ENCODE data around the gene TMPRSS9.
"Not testable (repeated sequence)": the region's sequence is repeated elsewhere in the genome, so short reads cannot be mapped to it uniquely, and the experiment has no call there.

TMPRSS9 gene

DNA sequence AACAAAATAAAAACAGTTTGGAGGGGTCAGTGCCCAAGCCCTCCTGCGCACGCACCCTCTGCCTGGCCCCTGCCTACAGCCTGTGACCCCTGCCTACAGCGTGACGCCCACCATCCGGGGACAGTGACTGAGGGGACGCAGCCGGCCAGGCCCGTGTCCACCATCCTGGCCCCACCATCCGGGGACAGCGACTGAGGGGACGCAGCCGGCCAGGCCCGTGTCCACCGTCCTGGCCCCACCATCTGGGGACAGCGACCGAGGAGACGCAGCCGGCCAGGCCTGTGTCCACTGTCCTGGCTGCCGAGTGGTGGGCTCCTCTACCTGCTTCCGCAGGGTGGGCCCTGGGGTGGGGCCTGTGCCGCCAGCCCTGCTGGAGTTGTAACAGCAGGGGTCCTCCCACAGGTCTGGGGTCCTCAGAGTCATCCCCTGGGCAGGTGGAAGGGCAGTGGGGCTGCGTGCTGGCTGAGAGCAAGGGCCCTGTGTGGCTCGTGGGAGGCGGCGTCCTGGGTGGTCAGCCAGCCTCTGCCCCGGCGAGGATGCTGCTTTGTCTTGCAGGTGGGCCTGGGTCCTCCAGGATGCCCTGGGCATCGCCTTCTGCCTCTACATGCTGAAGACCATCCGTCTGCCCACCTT lies 17.3 kb upstream of the TMPRSS9 start:
- DNase-seq = no peak

- no peak for DNase-seq
These were observed 16.6 kb upstream of the TMPRSS9 start for GRCh38 chr19:2343289-2343982.

GRCh38 chr19:2344381-2344870 lies 15.6 kb upstream of the TMPRSS9 start:
- no peak for DNase-seq

DNA sequence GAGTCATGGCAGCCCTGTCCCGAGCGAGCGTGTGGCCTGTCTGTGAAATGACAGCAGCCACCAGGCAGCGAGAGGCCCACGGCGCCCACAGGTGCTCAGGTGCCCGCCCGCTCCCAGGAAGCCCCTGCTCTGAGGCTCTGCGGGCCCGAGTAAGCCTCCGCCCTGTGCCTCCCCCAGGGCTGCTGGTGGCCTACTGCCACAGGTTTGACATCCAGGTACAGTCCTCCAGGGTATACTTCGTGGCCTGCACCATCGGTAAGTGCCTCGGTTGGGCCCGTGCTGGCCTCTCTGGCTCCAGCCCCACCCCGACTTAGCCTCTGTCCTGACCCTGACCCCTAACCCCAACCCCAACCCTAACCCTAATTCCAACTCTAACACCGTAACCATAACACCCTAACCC lies 15.0 kb upstream of the TMPRSS9 start:
- no peak for DNase-seq

DNA sequence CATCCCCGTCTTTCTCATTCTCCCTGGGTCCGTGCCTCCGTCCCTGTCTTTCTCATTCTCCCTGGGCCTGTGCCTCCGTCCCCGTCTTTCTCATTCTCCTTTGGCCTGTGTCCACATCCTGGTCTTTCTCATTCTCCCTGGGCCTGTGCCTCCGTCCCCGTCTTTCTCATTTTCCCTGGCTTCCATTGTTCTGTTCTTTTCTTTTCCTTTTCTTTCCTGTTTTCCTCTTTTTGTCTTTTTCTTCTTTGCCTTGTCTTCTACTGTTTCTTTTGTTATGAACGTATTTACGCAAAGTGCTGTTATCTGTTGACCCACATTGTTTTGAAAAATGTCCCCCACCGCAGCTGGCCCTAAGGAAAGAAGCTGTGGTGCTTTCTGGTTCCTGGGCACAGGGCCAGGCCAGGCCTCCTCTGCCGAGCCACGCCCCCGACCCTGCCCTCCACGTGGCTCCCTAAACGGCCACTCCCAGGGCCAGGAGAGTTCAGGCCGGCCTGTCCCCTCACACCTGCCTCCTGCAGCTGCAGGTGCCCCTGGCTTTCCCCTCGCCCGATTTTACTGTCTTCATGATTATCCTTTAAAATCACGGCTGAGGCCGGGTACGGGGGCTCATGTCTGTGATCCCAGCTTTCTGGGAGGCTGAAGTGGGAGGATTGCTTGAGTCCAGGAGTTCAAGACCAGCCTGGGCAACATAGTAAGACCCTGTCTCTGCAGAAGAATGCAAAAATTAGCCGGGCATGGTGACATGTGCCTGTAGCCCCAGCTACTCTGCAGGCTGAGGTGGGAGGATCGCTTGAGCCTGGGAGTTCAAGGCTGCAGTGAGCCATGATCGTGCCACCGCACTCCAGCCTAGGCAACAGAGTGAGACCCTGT lies 14.0 kb upstream of the TMPRSS9 start:
- peak; percentile 23 for DNase-seq

GRCh38 chr19:2349818-2350217 lies 10.2 kb upstream of the TMPRSS9 start:
- DNase-seq = not testable (repeated sequence)

- no peak for DNase-seq
These were observed 9.4 kb upstream of the TMPRSS9 start for GRCh38 chr19:2350656-2351055.

- no peak for DNase-seq
These were observed 8.5 kb upstream of the TMPRSS9 start for GRCh38 chr19:2351591-2351990.

DNA sequence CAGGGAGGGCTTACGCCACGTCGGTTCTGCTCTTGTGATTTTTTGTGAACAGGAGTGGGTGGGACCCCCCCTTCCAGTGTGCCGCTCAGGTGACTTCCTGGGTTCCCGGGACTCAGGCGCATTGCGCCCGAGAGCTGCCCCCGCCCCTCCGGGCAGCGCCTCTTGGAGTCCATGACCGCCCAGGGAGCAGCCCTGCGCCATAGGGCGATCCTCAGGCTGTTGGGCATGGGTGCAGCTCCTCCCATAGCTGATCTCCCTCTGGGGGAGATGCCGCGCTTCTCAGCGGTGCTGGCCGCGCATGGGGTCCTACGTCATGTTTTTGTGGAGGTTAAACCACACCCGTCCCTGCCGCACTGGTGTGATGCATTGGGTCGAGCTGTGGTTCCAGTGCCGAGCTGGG lies 7.9 kb upstream of the TMPRSS9 start:
- no peak for DNase-seq

DNA sequence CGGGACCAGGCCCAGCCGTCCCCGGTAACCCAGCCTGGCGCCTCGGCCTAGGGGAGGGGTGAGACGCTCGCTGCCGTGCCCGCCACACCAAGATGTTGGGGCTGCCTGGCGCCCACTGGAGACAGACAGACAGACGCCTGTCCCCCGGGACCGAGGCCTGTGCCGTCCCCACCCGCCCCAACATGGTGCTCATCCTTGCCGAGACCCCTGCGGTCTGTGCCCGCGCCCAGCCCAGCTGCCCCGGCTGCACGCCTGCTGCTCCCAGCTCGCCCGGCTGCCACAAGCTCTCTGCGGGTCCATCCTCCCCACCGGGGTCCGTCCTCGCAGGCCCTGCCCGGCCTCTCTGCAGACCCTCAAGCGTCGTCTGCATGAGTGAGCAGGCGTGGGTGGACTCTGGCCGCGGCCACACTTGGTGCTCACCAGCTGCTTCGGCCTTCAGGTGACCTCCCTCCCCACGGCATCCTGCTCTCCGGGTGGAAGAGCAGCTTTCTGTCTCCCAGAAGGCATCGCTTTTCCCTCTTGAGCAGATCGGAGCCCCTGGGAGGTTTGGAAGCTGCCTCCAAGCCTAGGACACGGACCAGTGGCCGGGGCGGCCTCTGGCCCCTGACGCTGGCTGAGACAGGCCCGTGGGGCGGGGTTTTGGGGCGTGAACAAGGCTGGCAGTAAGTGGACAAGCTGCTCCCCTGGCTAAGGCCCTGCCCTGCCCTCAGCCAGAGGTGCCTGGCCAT lies 6.7 kb upstream of the TMPRSS9 start:
- no peak for DNase-seq

DNA sequence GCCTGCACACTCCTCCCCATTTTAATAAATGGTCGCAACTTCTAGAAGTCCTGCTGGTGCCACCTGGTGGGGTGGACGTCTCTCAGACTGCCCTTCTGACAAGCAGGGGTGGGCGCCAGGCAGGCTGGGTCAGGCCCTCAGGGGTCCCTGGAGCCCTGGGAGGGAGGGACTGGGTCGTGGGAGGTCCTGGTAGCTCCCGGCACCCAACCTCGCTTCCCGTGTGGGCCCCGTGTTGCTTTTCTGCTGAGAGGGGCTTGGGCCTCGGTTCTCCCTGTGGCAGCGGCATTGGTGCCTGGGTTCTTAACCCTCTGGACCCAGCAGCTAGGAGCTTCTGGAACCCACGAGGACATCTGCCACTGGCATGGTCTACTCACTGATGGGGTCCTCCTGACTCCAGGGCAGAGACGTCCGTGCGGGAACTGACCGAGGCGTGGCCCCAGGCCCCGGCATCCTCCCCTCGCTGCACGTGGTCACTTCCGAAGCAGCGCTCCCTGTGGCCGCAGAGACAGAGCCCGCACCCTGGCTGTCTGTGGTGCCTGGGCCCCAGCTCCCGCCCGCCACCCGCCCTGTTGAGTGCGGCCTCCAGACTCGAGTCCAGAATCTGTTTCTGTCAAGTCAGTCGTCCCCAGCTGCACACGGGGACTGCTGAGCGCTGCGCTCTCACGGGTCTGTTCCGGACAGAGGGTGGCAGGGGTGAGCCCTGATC lies 6.0 kb upstream of the TMPRSS9 start:
- DNase-seq = no peak

DNA sequence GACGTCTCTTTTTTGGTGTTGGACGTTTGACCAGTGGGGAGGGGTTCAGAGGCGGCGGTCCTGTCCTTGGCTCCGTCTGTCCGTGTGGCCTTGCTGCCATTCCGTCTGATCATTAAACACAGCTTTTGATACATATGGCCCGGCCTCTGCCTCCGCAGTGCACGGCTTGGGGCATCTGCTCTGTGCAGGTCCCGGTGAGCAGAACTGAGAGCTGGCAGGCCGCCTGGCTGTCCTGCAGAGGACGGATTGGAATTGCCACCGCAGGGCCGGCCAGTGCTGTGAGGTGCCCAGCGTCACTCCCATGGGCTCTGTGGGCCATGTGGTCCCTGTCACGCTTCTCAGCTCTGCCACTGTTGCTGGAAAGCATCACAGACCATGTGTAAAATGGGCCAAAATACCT lies 5.4 kb upstream of the TMPRSS9 start:
- DNase-seq = no peak

DNA sequence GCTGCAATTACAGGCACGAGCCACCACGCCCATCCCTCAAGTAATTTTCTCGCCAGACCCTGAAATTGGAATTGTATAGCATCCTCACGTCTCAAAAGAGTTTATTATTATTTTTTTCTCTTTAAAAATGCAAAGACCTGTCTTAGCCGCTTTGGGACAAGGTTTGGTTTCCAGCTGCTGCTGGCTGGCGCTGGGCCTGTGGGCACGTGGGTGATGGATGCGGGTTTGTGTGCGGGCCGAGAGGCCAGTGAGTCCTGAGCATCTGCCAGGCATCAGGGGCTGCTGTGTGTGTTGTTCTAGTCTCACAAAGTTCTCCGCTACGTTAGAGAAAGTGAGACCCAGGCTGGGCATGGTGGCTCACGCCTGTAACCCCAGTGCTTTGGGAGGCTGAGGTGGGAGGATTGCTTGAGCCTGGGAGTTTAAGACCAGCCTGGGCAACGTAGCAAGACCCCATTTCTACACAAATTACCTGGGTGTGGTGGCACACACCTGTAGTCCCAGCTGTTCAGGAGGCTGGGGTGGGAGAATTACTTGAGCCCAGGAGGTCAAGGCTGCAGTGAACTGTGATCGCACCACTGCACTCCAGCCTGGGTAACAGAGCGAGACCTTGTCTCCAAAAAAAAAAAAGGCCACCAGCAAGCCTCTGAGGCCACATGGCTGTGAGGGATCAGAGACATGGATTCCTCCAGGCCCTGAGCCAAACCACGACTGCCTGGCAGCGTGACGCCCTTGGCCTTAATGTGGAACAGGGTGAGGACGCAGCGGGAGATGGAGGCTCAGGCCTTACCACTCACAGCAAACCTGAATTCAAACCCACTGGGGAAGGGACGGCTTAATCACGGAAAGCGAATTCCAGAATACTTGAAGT lies 4.7 kb upstream of the TMPRSS9 start:
- DNase-seq = no peak

GRCh38 chr19:2356036-2356646 lies 3.9 kb upstream of the TMPRSS9 start:
- DNase-seq = no peak

GRCh38 chr19:2357279-2358206 lies 2.5 kb upstream of the TMPRSS9 start:
- no peak for DNase-seq

- peak; percentile 28 for DNase-seq
These were observed 1.4 kb upstream of the TMPRSS9 start for GRCh38 chr19:2358548-2359173.

GRCh38 chr19:2360833-2361232 lies 768 bp downstream of the TMPRSS9 start:
- DNase-seq = no peak

GRCh38 chr19:2361246-2362045 lies 1.4 kb downstream of the TMPRSS9 start:
- peak; percentile 21 for DNase-seq

All from DMS53 (cell line).